Stimulated activated CD4-positive, alpha-beta T cell treated with anti-CD3 and anti-CD28 coated beads, Interleukin-4, amount 100 ng/mL, for 24 hours (primary cell): ENCODE measurements around the gene PRCD.

Source experiments
- DNase-seq: peaks from one replicate; pipeline ENCODE4 v3.0.0-alpha.2; 2020

PRCD gene

DNA sequence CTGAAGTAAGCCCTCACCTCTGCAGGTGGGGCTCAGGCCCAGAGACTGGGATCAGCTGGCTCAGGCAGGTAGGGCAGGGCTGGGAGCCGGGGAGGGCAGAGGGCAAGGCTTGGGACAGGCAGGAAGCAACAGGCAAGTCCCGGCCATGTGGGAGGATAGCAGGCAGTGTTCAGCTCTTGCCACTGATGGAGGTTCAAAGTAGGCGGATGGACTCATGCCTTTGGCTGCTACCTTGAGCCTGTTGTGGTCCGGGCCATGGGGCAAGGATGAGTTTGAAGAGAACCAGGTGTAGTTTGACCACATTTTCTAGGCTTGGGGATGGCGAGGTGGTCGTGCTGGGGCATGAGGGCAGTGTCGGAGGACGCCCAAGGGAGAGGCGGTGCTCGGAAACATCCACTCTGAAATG, 2.7 kb downstream of the PRCD start:
- DNase-seq: no peak

GRCh38 chr17:76542984-76543383, 3.1 kb downstream of the PRCD start:
- no peak for DNase-seq

DNA sequence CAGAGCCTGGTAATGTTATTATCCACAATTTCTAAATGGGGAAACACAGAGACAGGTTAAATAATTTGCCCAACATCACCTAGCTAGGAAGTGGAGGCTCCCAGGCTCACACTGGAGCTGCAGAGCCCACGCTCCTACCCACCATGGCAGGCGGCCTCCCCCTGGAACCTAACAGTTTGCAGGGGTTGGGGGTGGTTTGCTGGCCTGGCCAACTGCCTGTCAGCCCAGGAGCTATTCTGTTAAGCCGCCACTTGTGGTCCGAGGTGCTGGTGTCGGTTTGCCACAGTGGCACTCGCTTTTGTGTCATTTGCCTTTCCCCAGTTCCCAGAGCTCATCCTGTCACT, 3.6 kb downstream of the PRCD start:
- DNase-seq: no peak

- no peak for DNase-seq
These were observed 4.1 kb downstream of the PRCD start for GRCh38 chr17:76543826-76544545.

DNA sequence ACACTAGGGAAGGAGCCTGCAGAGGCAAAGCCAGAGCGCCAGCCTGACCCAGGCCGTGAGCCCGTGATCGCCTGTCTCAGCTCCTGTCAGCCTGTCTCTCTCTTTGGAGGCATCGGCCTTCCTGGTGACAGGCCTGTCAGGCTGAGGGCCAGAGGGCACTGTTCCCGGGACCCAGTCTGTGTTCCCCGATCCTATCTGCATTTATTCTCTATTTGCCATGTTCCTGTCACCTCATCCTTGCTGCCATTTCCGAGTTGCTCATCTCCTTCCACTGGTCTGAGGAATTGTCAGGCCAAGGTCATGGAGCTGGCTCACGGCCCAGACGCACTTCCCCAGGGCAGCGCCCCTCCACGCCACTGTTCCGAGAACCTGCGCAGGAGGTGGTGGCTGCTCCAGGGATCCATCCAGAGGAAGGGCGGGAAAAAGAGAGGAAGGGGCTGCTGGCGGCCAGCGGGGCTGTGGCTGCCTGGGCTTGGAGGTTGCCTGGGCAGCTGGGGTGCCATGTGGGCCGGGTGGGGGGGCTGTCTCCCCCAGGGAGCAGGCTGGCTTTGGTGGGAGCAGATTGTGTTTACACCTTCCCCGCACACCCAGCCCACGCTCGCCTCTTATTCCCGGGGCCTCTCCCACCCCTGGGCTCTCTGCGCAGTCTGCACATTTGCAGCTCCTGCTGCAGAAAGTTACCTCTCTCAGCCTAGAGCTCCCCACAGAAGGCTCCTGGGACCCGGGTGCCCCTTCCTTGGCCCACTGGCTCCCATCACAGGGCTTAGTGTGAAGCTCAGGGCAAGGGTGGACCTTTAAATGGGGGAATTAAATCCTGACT, 4.9 kb downstream of the PRCD start:
- DNase-seq: no peak

- DNase-seq: no peak
These were observed 6.2 kb downstream of the PRCD start for GRCh38 chr17:76545918-76546555.

DNA sequence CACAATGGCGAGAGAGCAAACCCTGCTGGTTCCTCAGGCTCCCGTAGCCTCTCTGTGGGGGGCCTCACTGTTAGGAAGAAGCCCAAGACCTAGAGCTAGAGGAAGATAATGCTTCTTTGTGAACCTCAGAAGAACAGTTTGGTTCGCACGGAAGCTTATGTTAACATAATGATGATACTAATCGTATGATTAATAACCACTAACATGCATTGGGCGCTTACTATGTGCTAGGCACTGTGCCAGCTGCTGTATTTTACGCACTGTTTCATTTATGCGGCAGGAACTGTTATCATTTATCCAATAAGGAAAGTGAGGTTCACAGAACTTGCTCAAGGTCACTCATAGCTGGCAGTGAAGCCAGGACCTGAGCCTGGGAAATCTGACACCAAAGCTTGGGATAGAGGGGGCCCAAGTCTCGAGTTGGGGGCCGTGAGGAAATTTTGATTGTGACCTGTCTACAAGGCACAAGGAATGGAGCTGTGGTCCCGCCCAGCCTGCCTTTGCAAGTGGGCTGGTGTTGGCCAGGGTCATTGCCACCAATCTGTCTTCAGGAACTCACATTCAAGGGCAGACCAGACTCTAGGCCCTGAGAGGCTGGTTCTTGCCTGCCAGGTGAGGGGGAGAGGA, 6.8 kb downstream of the PRCD start:
- no peak for DNase-seq

GRCh38 chr17:76547183-76547641, 7.4 kb downstream of the PRCD start:
- peak; percentile 57 for DNase-seq

- no peak for DNase-seq
These were observed 7.9 kb downstream of the PRCD start for GRCh38 chr17:76547642-76548202.

DNA sequence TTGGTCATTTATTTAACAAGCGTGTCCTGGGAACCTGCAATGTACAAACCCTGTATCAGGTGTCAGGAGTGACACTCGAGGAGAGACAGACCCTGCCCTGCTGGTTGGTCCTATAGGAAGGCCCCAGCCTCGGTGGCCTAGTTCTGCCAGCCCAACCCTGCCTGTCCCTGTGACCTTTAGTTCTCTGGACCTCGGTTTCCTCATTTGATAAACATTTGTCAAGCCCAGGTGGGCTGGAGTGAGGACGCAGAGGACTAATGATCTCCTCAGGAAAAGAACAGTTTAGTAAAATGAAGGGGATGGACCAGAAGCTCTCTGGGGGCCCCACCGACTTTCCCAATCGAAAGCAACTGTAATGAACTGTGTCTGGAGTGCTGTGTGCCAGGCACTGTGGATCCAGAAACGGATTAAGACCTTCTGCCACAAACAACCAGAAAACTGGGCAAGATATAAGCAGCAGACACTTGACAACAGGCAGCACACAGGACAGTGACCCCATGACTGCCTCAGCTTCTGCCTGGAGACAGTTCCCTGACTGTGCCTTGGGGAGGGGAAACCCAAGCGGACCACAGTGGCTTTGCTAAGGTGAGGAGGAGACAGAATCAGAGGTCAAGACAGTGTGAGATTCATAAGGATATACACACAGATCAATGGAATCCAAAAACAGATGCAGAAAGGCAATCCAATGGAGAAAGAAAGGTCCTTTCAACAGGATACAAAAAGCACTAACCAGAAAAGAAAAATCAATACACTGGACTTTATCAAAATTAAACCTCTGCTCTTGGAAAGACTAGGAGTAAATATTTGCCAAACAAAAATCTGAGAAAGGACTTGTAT, 8.8 kb downstream of the PRCD start:
- no peak for DNase-seq

GRCh38 chr17:76549215-76549518, 9.3 kb downstream of the PRCD start:
- no peak for DNase-seq

- no peak for DNase-seq
These were observed 9.7 kb downstream of the PRCD start for GRCh38 chr17:76549539-76549938.

- no peak for DNase-seq
These were observed 11.1 kb downstream of the PRCD start for GRCh38 chr17:76550712-76551615.

DNA sequence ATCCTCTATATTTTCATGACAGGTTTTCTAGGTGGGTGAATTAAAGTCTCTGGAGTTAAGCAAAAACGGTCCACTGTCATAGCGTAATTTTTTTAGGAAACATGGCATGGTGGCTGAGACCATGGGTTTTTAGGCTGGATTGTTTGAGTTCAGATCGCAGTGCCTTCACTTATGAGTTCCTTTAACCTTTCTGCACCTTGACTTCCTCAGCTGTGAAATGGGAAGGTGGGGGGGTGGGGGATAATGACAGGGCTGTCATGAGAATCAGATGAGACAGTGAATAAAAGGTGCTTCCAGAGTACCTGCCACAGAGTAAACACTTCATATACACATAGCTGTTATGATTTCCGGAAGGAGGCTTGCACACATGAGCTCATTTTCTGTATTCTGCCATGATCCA, 11.8 kb downstream of the PRCD start:
- DNase-seq: no peak

DNA sequence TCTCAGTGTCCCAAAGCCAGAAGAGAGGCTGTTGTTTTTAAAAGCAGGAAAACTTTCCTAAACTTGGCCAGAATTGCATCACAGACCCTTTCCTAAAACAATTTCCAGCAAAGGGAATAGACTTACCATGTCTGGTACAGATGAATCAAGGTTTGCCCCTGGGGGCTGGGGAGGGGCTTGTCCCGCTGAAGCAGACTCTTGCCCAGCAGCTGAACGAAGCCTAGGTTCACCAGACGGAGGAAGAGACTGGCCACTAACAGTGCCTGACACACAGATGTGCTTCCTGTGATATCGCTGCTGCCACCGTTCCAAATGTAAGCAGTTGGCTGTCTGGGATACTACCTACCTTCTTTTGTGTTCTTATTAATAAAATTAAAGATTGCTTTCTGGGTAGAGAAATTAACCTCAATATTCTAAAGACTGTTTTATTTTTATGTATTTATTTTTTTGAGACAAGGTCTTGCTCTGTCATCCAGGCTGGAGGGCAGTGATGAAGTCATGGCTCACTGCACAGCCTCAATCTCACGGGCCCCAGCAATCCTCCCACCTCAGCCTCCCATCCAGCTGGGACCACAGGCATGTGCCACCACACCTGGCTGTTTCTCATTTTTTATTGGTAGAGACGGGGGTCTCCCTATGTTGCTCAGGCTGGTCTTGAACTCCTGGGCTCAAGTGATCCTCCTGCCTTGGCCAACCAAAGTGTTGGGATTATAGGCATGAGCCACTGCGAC, 13.5 kb downstream of the PRCD start:
- DNase-seq: no peak

GRCh38 chr17:76554131-76554530, 14.3 kb downstream of the PRCD start:
- DNase-seq: no peak

DNA sequence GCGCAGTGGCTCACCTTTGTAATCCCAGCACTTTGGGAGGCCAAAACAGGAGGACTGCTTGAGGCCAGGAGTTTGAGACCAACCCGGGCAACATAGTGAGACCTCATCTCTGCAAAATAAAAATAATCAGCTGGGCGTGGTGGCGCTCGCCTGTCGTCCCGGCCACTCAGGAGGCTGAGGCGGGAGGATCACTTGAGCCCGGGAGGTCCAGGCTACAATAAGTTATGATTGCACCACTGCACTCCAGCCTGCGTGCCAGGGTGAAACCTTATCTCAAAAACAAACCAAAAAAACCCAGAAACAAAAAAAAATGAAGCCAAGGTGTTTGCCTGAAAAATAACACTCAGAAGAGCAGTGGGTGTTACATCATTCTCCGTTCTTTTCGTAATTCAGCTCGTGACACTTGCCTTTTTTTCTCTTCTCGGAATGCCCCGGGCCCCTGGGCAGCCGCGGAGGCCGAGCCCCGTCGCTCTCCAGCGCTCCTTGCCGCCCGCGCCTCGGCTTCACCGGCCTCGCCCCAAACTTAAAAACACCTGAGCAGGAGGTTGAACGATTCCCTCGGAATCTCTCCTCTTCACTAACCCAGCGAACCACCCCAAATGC, 17.0 kb downstream of the PRCD start:
- DNase-seq: peak; percentile 44

DNA sequence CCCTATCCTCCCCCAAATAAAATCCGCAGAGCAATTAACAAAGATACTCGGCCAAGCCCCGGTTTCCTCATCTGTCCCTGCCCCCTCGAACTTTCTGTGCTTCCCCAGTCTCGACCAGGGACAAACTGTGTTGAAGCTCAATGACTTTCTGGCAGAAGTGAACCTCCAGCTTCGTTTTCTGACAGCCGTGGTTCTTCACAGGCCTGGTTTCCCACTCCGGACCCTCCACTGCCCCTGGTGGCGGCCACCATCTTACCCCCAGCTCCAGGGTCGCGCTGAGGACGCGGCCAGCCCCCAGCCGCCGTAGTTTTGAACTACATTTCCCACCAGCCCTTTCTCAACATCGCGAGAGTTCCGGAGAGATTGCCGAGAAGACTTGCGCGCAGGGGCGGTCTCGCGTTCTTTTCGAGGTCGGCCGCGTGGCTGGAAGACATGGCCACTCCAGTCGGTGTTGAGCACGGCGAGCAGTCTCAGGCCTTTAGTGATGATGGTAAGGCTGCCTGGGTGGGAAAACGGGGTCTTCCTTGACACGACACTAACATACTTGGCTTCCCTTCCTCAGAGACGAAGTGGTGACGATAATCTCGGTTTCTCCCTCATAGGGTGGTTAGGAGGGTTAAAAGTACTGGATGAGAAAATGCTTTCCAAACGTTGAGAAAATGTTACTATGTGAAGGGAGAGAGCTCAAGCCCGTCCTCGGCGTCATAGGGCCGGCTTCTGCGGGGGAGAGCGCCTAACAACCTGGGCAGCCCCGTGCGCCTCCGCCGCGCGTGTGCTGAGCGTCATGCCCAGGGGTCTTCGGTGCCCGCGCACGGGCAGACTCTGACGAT, 17.7 kb downstream of the PRCD start:
- peak; percentile 95 for DNase-seq
